ENCODE data around the gene DAD1.

GRCh38 chr14:22610931-22611330, 21.9 kb upstream of the DAD1 start:
- TF ChIP-seq EZH2 (IDR thresholded peaks at IDR 0.05; ENCODE audit: insufficient read depth, poor library complexity, severe bottlenecking) (no peak), EZH2phosphoT487 (IDR thresholded peaks at IDR 0.05; ENCODE audit: insufficient read depth, low read depth) (no peak)

Measured in GM23248 (cell line).